PC-3 (cell line): Measurements from ENCODE around the gene EPB41L5. TPM values are rescaled to one million over a fixed set of nuclear protein-coding genes. Genes with fewer than 3 reads are reported as not detected.

Experiments
- ATAC-seq: fragments of 200-7000 bp; cut with Tn5 transposase; 2 replicates; pipeline ENCODE4 v1.9.1; 2020; ENCODE audit warnings: mild to moderate bottlenecking, moderate library complexity
- BruUV-seq: library from RNA; stranded (reverse); fragments of 400-500 nt; replicated peaks from 2 replicates; lab custom pipeline; 2021; lab: Mats Ljungman, UMichigan
- CTCF ChIA-PET: fragments of 300-600 bp; sonication (Branson Sonifier 250); formaldehyde crosslinking; loops from one replicate; lab custom pipeline; 2022; ENCODE audit warnings: antibody characterized with exemption; lab: Charles Lee
- POLR2A ChIA-PET: fragments of 300-600 bp; sonication (Branson Sonifier 250); formaldehyde crosslinking; loops from one replicate; lab custom pipeline; 2022; ENCODE audit warnings: antibody characterized with exemption; ENCODE audit not compliant: unreplicated experiment; lab: Charles Lee
- DNase-seq: peaks from one replicate; pipeline ENCODE4 v3.0.0-alpha.2; 2015
- H2AFZ ChIP-seq: fragments of 300-600 bp; sonication (generic); 2 replicates; pipeline ENCODE4 v1.6.0; 2016; ENCODE audit warnings: antibody characterized with exemption, low read length
- H3F3A ChIP-seq: fragments of 300-600 bp; sonication (generic); one replicate; pipeline ENCODE4 v1.6.0; 2017; ENCODE audit warnings: antibody characterized with exemption, low read length, control low read depth, mild to moderate bottlenecking; ENCODE audit not compliant: unreplicated experiment
- H3K27ac ChIP-seq: fragments of 300-600 bp; sonication (generic); 2 replicates; pipeline ENCODE4 v1.5.1; 2016; ENCODE audit warnings: mild to moderate bottlenecking, low read length
- H3K27me3 ChIP-seq: fragments of 300-600 bp; sonication (generic); 2 replicates; pipeline ENCODE4 v1.6.1; 2016; ENCODE audit warnings: low read length, mixed read lengths
- H3K36me3 ChIP-seq: fragments of 300-600 bp; sonication (generic); 2 replicates; pipeline ENCODE4 v1.6.1; 2016; ENCODE audit warnings: low read depth, mixed run types, low read length, mixed read lengths
- H3K4me1 ChIP-seq: fragments of 300-600 bp; sonication (generic); 2 replicates; pipeline ENCODE4 v1.5.1; 2016; ENCODE audit warnings: low read length; ENCODE audit not compliant: insufficient read depth
- H3K4me2 ChIP-seq: fragments of 300-600 bp; sonication (generic); 2 replicates; pipeline ENCODE4 v1.6.0; 2016; ENCODE audit warnings: low read length
- H3K4me3 ChIP-seq: fragments of 300-600 bp; sonication (generic); 2 replicates; pipeline ENCODE4 v1.5.1; 2016; ENCODE audit warnings: mild to moderate bottlenecking, low read length, mixed read lengths
- H3K79me2 ChIP-seq: fragments of 300-600 bp; sonication (generic); 2 replicates; pipeline ENCODE4 v1.6.1; 2017; ENCODE audit warnings: low read length, mixed read lengths
- H3K9ac ChIP-seq: fragments of 300-600 bp; sonication (generic); 2 replicates; pipeline ENCODE4 v1.6.0; 2016; ENCODE audit warnings: mild to moderate bottlenecking, low read length
- H3K9me2 ChIP-seq: fragments of 300-600 bp; sonication (generic); replicated peaks from 2 replicates; pipeline ENCODE4 v1.6.1; 2016; ENCODE audit warnings: mixed run types, low read length, mixed read lengths
- H3K9me3 ChIP-seq: fragments of 300-600 bp; sonication (generic); 2 replicates; pipeline ENCODE4 v1.6.1; 2016; ENCODE audit warnings: low read length, mixed read lengths
- H4K20me1 ChIP-seq: fragments of 300-600 bp; sonication (generic); 2 replicates; pipeline ENCODE4 v1.6.1; 2016; ENCODE audit warnings: low read length, mixed read lengths
- CTCF ChIP-seq: fragments of 300-600 bp; sonication (generic); conservative IDR thresholded peaks from 2 replicates; pipeline ENCODE4 v1.5.1; 2017; ENCODE audit warnings: antibody characterized with exemption, low read depth, mild to moderate bottlenecking, low read length
- EZH2 ChIP-seq: fragments of 300-600 bp; sonication (generic); IDR thresholded peaks from one replicate; pipeline ENCODE4 v1.6.1; 2017; ENCODE audit warnings: antibody characterized with exemption, mild to moderate bottlenecking, low read length; ENCODE audit not compliant: unreplicated experiment
- EZH2phosphoT487 ChIP-seq: fragments of 300-600 bp; sonication (generic); IDR thresholded peaks from 2 replicates; pipeline ENCODE4 v1.6.1; 2018; ENCODE audit warnings: mild to moderate bottlenecking, antibody characterized with exemption, low read length, borderline replicate concordance
- intact Hi-C: fragments of 100-400 bp; cut with micrococcal nuclease; formaldehyde crosslinking; loops from 2 replicates; pipeline ENCODE4 v1.9.0; 2023
- total RNA-seq: library from RNA; depleted of rRNA; stranded (reverse); fragments of >200 nt; gene quantifications from 2 replicates; pipeline ENCODE4 v1.2.3, GENCODE V29; 2014

EPB41L5 gene
- total RNA-seq, 1 experiment from 2014 or later, result 11.7 TPM

GRCh38 chr2:120094795-120095194 is 81.9 kb downstream of the EPB41L5 start:
- Histone ChIP-seq H3K27ac (no peak overlapping the region), H3K9me2 (no peaks in the 10 kb centered on the region), H3K9me3 (no peaks in the 10 kb centered on the region), H3K79me2 (no peaks in the 10 kb centered on the region), H3K4me2 (0 out of 2 replicates have a peak overlapping the region, but pooled peaks have one; percentile 12), H3F3A (no peaks in the 10 kb centered on the region), H4K20me1 (no peaks in the 10 kb centered on the region), H3K27me3 (no peaks in the 10 kb centered on the region), H3K4me1 (peaks cover 9% of the 10 kb centered on the region), H3K4me3 (no peak overlapping the region), H2AFZ (no peak overlapping the region), H3K9ac (no peak overlapping the region), H3K36me3 (no peaks in the 10 kb centered on the region)
- no TSS peak for BruUV-seq
- intact Hi-C loops, result no loop called here
- TF ChIP-seq CTCF (no peak), EZH2 (no peak), EZH2phosphoT487 (no peak)
- ATAC-seq (peak; percentile 88), DNase-seq (peak; percentile 50)
- ChIA-PET CTCF (no interaction called here), POLR2A (no interaction called here)

GRCh38 chr2:120100627-120101026 is 87.8 kb downstream of the EPB41L5 start:
- intact Hi-C loops, result loop anchor here (10.0 kb wide), 1 partner anchor 276 kb away; no protein-coding TSS in a partner anchor
- no peak for DNase-seq
- peaks cover 7% of the 10 kb centered on the region for H3F3A ChIP-seq
- no peak for ATAC-seq
- H3K9ac ChIP-seq, result no peak overlapping the region
- TF ChIP-seq EZH2phosphoT487 (no peak), EZH2 (no peak), CTCF (no peak)
- no peaks in the 10 kb centered on the region for H3K9me2 ChIP-seq
- no TSS peak for BruUV-seq
- CTCF ChIA-PET, result no interaction called here
- peaks cover 24% of the 10 kb centered on the region for H3K4me1 ChIP-seq
- no peak overlapping the region for H3K4me3 ChIP-seq
- no peaks in the 10 kb centered on the region for H3K9me3 ChIP-seq
- H3K4me2 ChIP-seq, result no peak overlapping the region
- H4K20me1 ChIP-seq, result no peaks in the 10 kb centered on the region
- no peak overlapping the region for H2AFZ ChIP-seq
- H3K27me3 ChIP-seq, result no peaks in the 10 kb centered on the region
- POLR2A ChIA-PET, result no interaction called here
- no peaks in the 10 kb centered on the region for H3K79me2 ChIP-seq
- no peaks in the 10 kb centered on the region for H3K36me3 ChIP-seq
- H3K27ac ChIP-seq, result no peak overlapping the region

GRCh38 chr2:120103723-120104467 is 91.0 kb downstream of the EPB41L5 start:
- CTCF ChIA-PET, result no interaction called here
- Histone ChIP-seq H3K79me2 (no peaks in the 10 kb centered on the region), H3K9ac (peak overlapping the region; percentile 16), H4K20me1 (no peaks in the 10 kb centered on the region), H3K9me3 (no peaks in the 10 kb centered on the region), H3K9me2 (no peaks in the 10 kb centered on the region), H3K27ac (peak overlapping the region; percentile 80), H2AFZ (no peak overlapping the region), H3K36me3 (no peaks in the 10 kb centered on the region), H3K27me3 (no peaks in the 10 kb centered on the region), H3K4me2 (peak overlapping the region; percentile 36), H3K4me1 (peaks cover 40% of the 10 kb centered on the region), H3F3A (peaks cover 12% of the 10 kb centered on the region), H3K4me3 (no peak overlapping the region)
- intact Hi-C loops, result loop anchor here (10.0 kb wide), 1 partner anchor 279 kb away; no protein-coding TSS in a partner anchor
- no TSS peak for BruUV-seq
- POLR2A ChIA-PET, result no interaction called here
- ATAC-seq, result peak; percentile 82
- TF ChIP-seq EZH2phosphoT487, result no peak
- TF ChIP-seq CTCF, result no peak
- TF ChIP-seq EZH2, result no peak
- peak; percentile 95 for DNase-seq
